Inflammatory macrophage (primary cell): Measurements from ENCODE around the gene FASTKD1.

Experiments
- DNase-seq, 2 donors: peaks; one replicate each; pipeline ENCODE4 v3.0.0-alpha.2; 2020 to 2022

The FASTKD1 gene

DNA sequence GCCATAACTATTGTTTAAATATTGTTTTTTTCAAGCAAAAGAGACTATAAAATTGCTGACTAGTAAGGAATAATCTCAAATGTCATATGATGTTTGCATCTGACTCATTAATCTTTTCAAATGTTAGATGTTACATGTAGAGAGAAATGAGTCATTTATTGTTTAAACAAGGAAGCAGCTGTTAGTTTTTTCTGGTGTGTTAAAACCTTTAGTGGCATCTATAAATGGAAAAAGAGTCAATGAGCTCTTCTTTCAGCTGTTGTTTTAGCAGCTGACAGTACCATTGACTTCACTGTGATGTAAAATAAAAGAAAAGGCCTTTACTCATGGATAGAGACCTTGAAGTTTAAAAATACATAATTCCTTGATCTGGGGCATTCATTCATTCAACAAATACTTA is 66.0 kb downstream of the FASTKD1 start:
- DNase-seq = peak; percentile 32 to 67

- DNase-seq = no peak
These were observed 69.0 kb downstream of the FASTKD1 start for GRCh38 chr2:169504651-169505050.

DNA sequence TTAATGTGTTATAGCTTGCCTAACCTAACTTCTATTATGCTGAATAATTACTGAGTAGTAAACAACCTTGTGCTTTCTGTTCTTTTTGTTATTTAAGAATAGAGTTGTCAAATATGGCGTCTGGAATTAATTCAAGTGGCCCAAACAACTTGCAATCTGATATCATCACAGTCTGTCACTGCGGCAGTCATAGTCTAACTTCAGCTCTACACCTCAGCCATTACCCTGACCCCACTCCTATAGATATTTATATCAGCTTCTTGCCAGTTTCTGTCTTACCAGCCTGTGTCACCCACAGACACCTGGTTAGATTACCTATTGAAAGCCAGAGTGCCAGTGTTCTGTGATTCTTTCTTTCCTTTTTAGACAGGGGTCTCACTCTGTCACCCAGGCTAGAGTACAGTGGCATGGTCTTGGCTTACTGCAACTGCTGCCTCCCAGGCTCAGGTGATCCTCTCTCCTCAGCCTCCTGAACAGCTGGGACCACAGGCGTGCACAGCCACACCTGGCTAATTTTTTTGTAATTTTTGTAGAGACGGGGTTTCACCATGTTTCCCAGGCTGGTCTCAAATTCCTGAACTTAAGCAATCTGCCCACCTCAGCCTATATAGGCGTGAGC is 78.2 kb downstream of the FASTKD1 start:
- DNase-seq = no peak

DNA sequence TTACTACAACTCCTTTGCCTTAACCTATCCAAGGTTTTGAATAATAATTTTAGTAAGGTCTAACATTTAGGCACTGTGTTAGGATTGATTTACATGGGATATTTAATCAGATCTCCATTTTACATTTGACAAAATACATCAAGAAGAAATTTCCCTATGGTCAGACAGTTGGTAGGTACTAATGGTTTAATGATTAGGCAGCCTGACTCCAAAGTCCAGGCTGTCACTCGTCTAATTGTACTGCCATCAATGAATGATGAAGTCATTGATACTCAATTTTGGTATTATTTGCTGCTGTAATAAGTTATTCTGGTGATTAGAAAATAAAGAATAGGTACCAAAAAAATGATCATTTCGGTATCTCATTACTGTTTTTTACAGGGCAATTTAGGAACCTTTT is 80.3 kb downstream of the FASTKD1 start:
- no peak for DNase-seq

- DNase-seq = no peak
These were observed 82.3 kb downstream of the FASTKD1 start for GRCh38 chr2:169491378-169491777.

- no peak for DNase-seq
These were observed 82.8 kb downstream of the FASTKD1 start for GRCh38 chr2:169490834-169491233.

GRCh38 chr2:169486487-169486886 is 87.2 kb downstream of the FASTKD1 start:
- no peak for DNase-seq

- DNase-seq = no peak
These were observed 88.0 kb downstream of the FASTKD1 start for GRCh38 chr2:169485650-169486138.

- no peak for DNase-seq
These were observed 93.6 kb downstream of the FASTKD1 start for GRCh38 chr2:169480079-169480465.
